GM23248 (cell line): Measurements from ENCODE around the gene SLC7A8. TPM values are rescaled to one million over a fixed set of nuclear protein-coding genes. Genes with fewer than 3 reads are reported as not detected.

Experiments
- DNase-seq: peaks from one replicate; pipeline ENCODE4 v3.0.0-alpha.2; 2015
- H2AFZ ChIP-seq: fragments of 200-600 bp; sonication (generic); 2 replicates; pipeline ENCODE4 v1.6.1; 2016; ENCODE audit warnings: antibody characterized with exemption
- H3F3A ChIP-seq: fragments of 200-600 bp; sonication (generic); 2 replicates; pipeline ENCODE4 v1.6.1; 2016; ENCODE audit warnings: mild to moderate bottlenecking, antibody characterized with exemption, mixed run types; ENCODE audit not compliant: insufficient read depth
- H3K27ac ChIP-seq: fragments of 200-600 bp; sonication (generic); 2 replicates; pipeline ENCODE4 v1.5.1; 2016; ENCODE audit warnings: mild to moderate bottlenecking
- H3K27me3 ChIP-seq: fragments of 200-600 bp; sonication (generic); replicated peaks from 2 replicates; pipeline ENCODE4 v1.6.1; 2016; ENCODE audit warnings: mild to moderate bottlenecking; ENCODE audit not compliant: insufficient read depth
- H3K36me3 ChIP-seq: fragments of 200-600 bp; sonication (generic); 2 replicates; pipeline ENCODE4 v1.6.1; 2016; ENCODE audit warnings: low read depth, mild to moderate bottlenecking
- H3K4me1 ChIP-seq: fragments of 200-600 bp; sonication (generic); 2 replicates; pipeline ENCODE4 v1.6.1; 2016; ENCODE audit warnings: mild to moderate bottlenecking; ENCODE audit not compliant: insufficient read depth
- H3K4me2 ChIP-seq: fragments of 200-600 bp; sonication (generic); one replicate; pipeline ENCODE4 v1.6.1; 2016; ENCODE audit warnings: mild to moderate bottlenecking; ENCODE audit not compliant: unreplicated experiment
- H3K4me3 ChIP-seq: fragments of 200-600 bp; sonication (generic); 2 replicates; pipeline ENCODE4 v1.5.1; 2016; ENCODE audit warnings: mild to moderate bottlenecking
- H3K79me2 ChIP-seq: fragments of 200-600 bp; sonication (generic); 2 replicates; pipeline ENCODE4 v1.6.1; 2016; ENCODE audit warnings: mild to moderate bottlenecking; ENCODE audit not compliant: insufficient read depth
- H3K9ac ChIP-seq: fragments of 200-600 bp; sonication (generic); 2 replicates; pipeline ENCODE4 v1.6.1; 2016; ENCODE audit warnings: mild to moderate bottlenecking
- H3K9me2 ChIP-seq: fragments of 200-600 bp; sonication (generic); 2 replicates; pipeline ENCODE4 v1.6.1; 2016; ENCODE audit warnings: mixed run types, mild to moderate bottlenecking, moderate library complexity; ENCODE audit not compliant: insufficient read depth
- H3K9me3 ChIP-seq: fragments of 200-600 bp; sonication (generic); one replicate; pipeline ENCODE4 v1.6.1; 2017; ENCODE audit warnings: low read depth
- H4K20me1 ChIP-seq: fragments of 200-600 bp; sonication (generic); 2 replicates; pipeline ENCODE4 v1.6.0; 2016; ENCODE audit not compliant: insufficient read depth
- EZH2 ChIP-seq: fragments of 200-600 bp; sonication (generic); IDR thresholded peaks from 2 replicates; pipeline ENCODE4 v1.6.1; 2018; ENCODE audit warnings: antibody characterized with exemption, mild to moderate bottlenecking; ENCODE audit not compliant: insufficient read depth, poor library complexity, severe bottlenecking
- EZH2phosphoT487 ChIP-seq: fragments of 200-600 bp; sonication (generic); IDR thresholded peaks from 2 replicates; pipeline ENCODE4 v1.6.1; 2018; ENCODE audit warnings: antibody characterized with exemption, moderate library complexity, mild to moderate bottlenecking, low read depth; ENCODE audit not compliant: insufficient read depth
- WGBS, 2 experiments: methylation state at CpG; one replicate each; pipeline ENCODE4 v1.1.6; 2015 to 2017; ENCODE audit warnings: low lambda C conversion rate in 2 of 2, low coverage in 1 of 2; ENCODE audit errors: missing lambda C conversion rate in 2 of 2; 5-methylcytosine and 5-hydroxymethylcytosine counted together
- in situ Hi-C: fragments of 300-500 bp; cut with MboI; formaldehyde crosslinking; loops from 2 replicates; pipeline ENCODE4 v1.15.0; 2020
- polyA plus RNA-seq: library from polyadenylated mRNA; unstranded; fragments of >200 nt; fragmentation: Nextera tagmentation; extraction: Ambion mirVana; gene quantifications from 2 replicates; pipeline ENCODE4 v1.2.1, GENCODE V29; 2016
- total RNA-seq: library from RNA; depleted of rRNA; stranded (reverse); fragments of >200 nt; shearing (Covaris generic); gene quantifications from 2 replicates; pipeline ENCODE4 v1.2.3, GENCODE V29; 2014

Gene SLC7A8
- total and polyA plus RNA-seq, 2 experiments from 2014 or later, result 6.7 to 9.9 TPM

GRCh38 chr14:23132970-23133369, 50.5 kb downstream of the SLC7A8 start:
- H2AFZ ChIP-seq, result no peak overlapping the region
- in situ Hi-C loops, result loop anchor here (5.0 kb wide), 1 partner anchor 49 kb away; the partner anchor contains the start of gene SLC7A8
- H3K9ac ChIP-seq, result no peak overlapping the region
- 90 to 92% methylated on average over 8 of the region's 8 CpGs for WGBS, 2 experiments
- H3K27me3 ChIP-seq, result no peaks in the 10 kb centered on the region
- no peaks in the 10 kb centered on the region for H3F3A ChIP-seq
- TF ChIP-seq EZH2, result no peak
- no peak for TF ChIP-seq EZH2phosphoT487
- no peak overlapping the region for H3K4me2 ChIP-seq
- DNase-seq, result no peak
- H3K27ac ChIP-seq, result no peak overlapping the region
- H3K36me3 ChIP-seq, result no peaks in the 10 kb centered on the region
- no peaks in the 10 kb centered on the region for H4K20me1 ChIP-seq
- peaks cover 4% of the 10 kb centered on the region for H3K4me1 ChIP-seq
- no peak overlapping the region for H3K4me3 ChIP-seq
- no peaks in the 10 kb centered on the region for H3K9me3 ChIP-seq
- H3K79me2 ChIP-seq, result no peaks in the 10 kb centered on the region
- H3K9me2 ChIP-seq, result no peaks in the 10 kb centered on the region

GRCh38 chr14:23131482-23131881, 52.0 kb downstream of the SLC7A8 start:
- Histone ChIP-seq H3K4me3 (no peak overlapping the region), H4K20me1 (no peaks in the 10 kb centered on the region), H3K4me1 (no peaks in the 10 kb centered on the region), H2AFZ (no peak overlapping the region), H3K9me2 (no peaks in the 10 kb centered on the region), H3F3A (no peaks in the 10 kb centered on the region), H3K9ac (no peak overlapping the region), H3K36me3 (no peaks in the 10 kb centered on the region), H3K27me3 (no peaks in the 10 kb centered on the region), H3K4me2 (no peak overlapping the region), H3K9me3 (no peaks in the 10 kb centered on the region), H3K79me2 (no peaks in the 10 kb centered on the region), H3K27ac (no peak overlapping the region)
- in situ Hi-C loops, result loop anchor here (5.0 kb wide), 1 partner anchor 51 kb away; the partner anchor contains the start of gene SLC7A8
- WGBS, 2 experiments, result 83 to 91% methylated on average over 1 to 5 of the region's 5 CpGs
- TF ChIP-seq EZH2phosphoT487, result no peak
- TF ChIP-seq EZH2, result no peak
- no peak for DNase-seq

- TF ChIP-seq EZH2 (no peak), EZH2phosphoT487 (no peak)
- H3K9me2 ChIP-seq, result no peaks in the 10 kb centered on the region
- in situ Hi-C loops, result loop anchor here (5.0 kb wide), 1 partner anchor 51 kb away; the partner anchor contains the start of gene SLC7A8
- H3K4me2 ChIP-seq, result no peak overlapping the region
- H3F3A ChIP-seq, result no peaks in the 10 kb centered on the region
- no peak overlapping the region for H2AFZ ChIP-seq
- no peaks in the 10 kb centered on the region for H3K4me1 ChIP-seq
- DNase-seq, result no peak
- H3K4me3 ChIP-seq, result no peak overlapping the region
- no peaks in the 10 kb centered on the region for H3K79me2 ChIP-seq
- no peaks in the 10 kb centered on the region for H3K27me3 ChIP-seq
- no peaks in the 10 kb centered on the region for H4K20me1 ChIP-seq
- no peaks in the 10 kb centered on the region for H3K9me3 ChIP-seq
- H3K9ac ChIP-seq, result no peak overlapping the region
- H3K27ac ChIP-seq, result no peak overlapping the region
- H3K36me3 ChIP-seq, result no peaks in the 10 kb centered on the region
- 67 to 74% methylated on average over 3 of the region's 3 CpGs for WGBS, 2 experiments
These were observed 52.6 kb downstream of the SLC7A8 start for GRCh38 chr14:23130871-23131270.

GRCh38 chr14:23129759-23130316, 53.6 kb downstream of the SLC7A8 start:
- WGBS, 2 experiments, result 91 to 95% methylated on average over 7 of the region's 7 CpGs
- TF ChIP-seq EZH2 (no peak), EZH2phosphoT487 (no peak)
- in situ Hi-C loops, result loop anchor here (5.0 kb wide), 1 partner anchor 52 kb away; the partner anchor contains the start of gene SLC7A8

More at GRCh38 chr14:23129759-23130316, 53.6 kb downstream of the SLC7A8 start:
- Histone ChIP-seq H3K27me3 (no peaks in the 10 kb centered on the region), H2AFZ (no peak overlapping the region), H3K4me2 (no peak overlapping the region), H3K9ac (no peak overlapping the region), H4K20me1 (no peaks in the 10 kb centered on the region), H3K4me3 (no peak overlapping the region), H3K79me2 (no peaks in the 10 kb centered on the region), H3K36me3 (no peaks in the 10 kb centered on the region), H3K27ac (no peak overlapping the region), H3F3A (peaks cover 6% of the 10 kb centered on the region; the same call in 1 of the 2 replicates), H3K9me2 (no peaks in the 10 kb centered on the region), H3K4me1 (peaks cover 10% of the 10 kb centered on the region), H3K9me3 (no peaks in the 10 kb centered on the region)
- DNase-seq, result no peak
